NT2/D1 (cell line): ENCODE results near the gene RPH3AL.

Experiments
- DNase-seq: peaks from one replicate; pipeline ENCODE4 v3.0.0-alpha.2; 2011; ENCODE audit warnings: low read depth, low spot score
- H3K27me3 ChIP-seq: 2 replicates; pipeline ENCODE4 v1.6.0; 2011; ENCODE audit warnings: mild to moderate bottlenecking; ENCODE audit not compliant: insufficient read length, insufficient read depth
- H3K36me3 ChIP-seq: 2 replicates; pipeline ENCODE4 v1.6.1; 2011; ENCODE audit warnings: mild to moderate bottlenecking, low read length, mixed read lengths; ENCODE audit not compliant: insufficient read depth, insufficient read length
- H3K4me1 ChIP-seq: 2 replicates; pipeline ENCODE4 v1.5.1; 2011; ENCODE audit not compliant: insufficient read depth, insufficient read length
- H3K4me3 ChIP-seq: 2 replicates; pipeline ENCODE4 v1.5.1; 2011; ENCODE audit warnings: low read depth; ENCODE audit not compliant: insufficient read length
- H3K9ac ChIP-seq: 2 replicates; pipeline ENCODE4 v1.6.0; 2011; ENCODE audit warnings: low read depth; ENCODE audit not compliant: insufficient read length
- H3K9me3 ChIP-seq: 2 replicates; pipeline ENCODE4 v1.5.1; 2011; ENCODE audit warnings: mild to moderate bottlenecking, low read length; ENCODE audit not compliant: insufficient read depth
- SUZ12 ChIP-seq: IDR thresholded peaks from 2 replicates; pipeline ENCODE4 v1.6.1; 2011; ENCODE audit not compliant: insufficient read length, insufficient read depth; ENCODE audit errors: extremely low read depth
- YY1 ChIP-seq: IDR thresholded peaks from 2 replicates; pipeline ENCODE4 v1.6.1; 2011; ENCODE audit not compliant: insufficient read length, insufficient read depth
- ZNF274 ChIP-seq: IDR thresholded peaks from 2 replicates; pipeline ENCODE4 v1.6.1; 2011; ENCODE audit warnings: mild to moderate bottlenecking, low read depth, low read length

RPH3AL gene

DNA sequence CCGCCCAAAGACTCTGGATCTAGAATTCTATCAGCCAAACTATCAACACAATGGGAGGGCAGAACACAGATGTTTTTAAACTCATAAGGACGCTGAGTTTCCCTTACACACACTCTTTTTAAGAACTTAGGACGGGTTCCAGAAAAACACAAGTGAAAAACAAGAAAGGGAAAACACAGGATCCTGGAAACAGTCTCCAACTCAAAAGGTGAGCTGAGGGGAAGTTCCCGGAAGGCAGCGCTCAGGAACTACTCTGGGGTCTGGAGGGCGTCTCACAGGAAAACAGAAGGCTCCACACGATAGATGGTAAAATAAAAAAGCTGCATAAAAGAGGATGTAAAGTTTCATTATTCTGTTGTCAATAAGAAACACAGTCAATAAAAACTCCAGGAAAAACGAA, 91.0 kb downstream of the RPH3AL start:
- Histone ChIP-seq H3K9ac (no peak overlapping the region), H3K9me3 (peaks cover 17% of the 10 kb centered on the region; the same call in 1 of the 2 replicates), H3K4me3 (no peak overlapping the region), H3K36me3 (no peaks in the 10 kb centered on the region), H3K27me3 (no peaks in the 10 kb centered on the region), H3K4me1 (peaks cover 6% of the 10 kb centered on the region)
- TF ChIP-seq ZNF274 (no peak), YY1 (no peak), SUZ12 (no peak)
- no peak for DNase-seq

DNA sequence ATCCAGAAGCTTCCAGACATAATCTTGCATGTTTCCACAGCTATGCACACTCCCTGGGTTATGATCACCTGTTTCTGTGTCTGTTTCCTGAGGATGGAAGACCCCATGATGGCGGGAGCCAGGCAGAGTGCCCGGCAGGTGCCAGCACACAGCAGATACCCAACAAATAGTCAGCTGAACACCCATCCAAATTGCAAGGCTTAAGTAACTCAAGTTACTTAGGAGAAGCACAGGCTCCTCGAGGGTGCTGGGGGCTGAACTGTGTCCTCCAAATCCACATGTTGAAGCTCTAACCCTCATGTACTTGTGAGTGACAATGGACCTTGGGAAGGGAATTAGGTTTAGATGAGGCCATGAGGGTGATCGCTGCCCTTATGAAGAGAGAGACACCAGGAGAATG, 91.7 kb downstream of the RPH3AL start:
- Histone ChIP-seq H3K4me1 (peaks cover 4% of the 10 kb centered on the region), H3K27me3 (no peaks in the 10 kb centered on the region), H3K36me3 (no peaks in the 10 kb centered on the region), H3K9ac (no peak overlapping the region), H3K4me3 (no peak overlapping the region), H3K9me3 (peaks cover 17% of the 10 kb centered on the region; the same call in 1 of the 2 replicates)
- DNase-seq: no peak
- TF ChIP-seq ZNF274 (no peak), SUZ12 (no peak), YY1 (no peak)

DNA sequence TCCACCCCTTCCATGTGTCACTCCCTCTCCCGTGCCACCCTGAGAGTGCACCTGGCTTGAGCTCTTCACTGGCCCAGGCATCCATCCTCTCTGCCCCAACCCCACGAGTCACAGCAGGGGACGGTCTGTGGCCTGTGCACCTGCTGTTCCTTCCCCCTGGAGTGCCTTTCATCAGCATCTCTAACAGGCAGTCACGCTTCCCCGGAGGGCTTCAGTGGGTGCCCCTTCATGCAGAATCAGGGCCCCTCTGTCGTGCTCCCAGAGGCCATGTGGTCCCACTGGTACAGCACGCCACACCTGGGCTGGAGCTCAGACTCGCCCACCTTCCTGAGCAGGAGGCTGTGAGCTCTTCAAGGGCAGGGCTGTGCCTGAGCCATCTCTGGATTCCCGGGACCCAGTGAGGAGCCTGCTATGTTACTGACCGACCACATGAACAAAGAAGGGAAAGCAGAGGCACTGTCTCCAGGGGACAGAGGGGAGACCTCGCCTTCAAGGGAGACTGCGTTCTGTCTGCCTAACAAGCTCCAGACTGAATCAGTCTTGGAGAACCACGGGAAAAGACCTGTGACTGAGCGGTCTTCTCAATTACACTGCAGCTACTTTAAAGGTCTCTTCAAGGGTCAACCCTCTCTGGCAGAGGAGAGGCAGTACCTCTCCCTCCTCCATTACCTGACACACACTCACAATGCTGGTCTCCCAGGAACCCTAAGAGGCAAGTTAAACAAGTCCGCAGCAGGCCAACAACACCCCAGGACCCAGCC, 92.4 kb downstream of the RPH3AL start:
- H3K36me3 ChIP-seq: no peaks in the 10 kb centered on the region
- H3K9ac ChIP-seq: no peak overlapping the region
- no peaks in the 10 kb centered on the region for H3K27me3 ChIP-seq
- H3K4me3 ChIP-seq: no peak overlapping the region
- peaks cover 4% of the 10 kb centered on the region for H3K4me1 ChIP-seq
- H3K9me3 ChIP-seq: peaks cover 17% of the 10 kb centered on the region; the same call in 1 of the 2 replicates
- no peak for DNase-seq
- no peak for TF ChIP-seq YY1
- TF ChIP-seq ZNF274: no peak
- no peak for TF ChIP-seq SUZ12

DNA sequence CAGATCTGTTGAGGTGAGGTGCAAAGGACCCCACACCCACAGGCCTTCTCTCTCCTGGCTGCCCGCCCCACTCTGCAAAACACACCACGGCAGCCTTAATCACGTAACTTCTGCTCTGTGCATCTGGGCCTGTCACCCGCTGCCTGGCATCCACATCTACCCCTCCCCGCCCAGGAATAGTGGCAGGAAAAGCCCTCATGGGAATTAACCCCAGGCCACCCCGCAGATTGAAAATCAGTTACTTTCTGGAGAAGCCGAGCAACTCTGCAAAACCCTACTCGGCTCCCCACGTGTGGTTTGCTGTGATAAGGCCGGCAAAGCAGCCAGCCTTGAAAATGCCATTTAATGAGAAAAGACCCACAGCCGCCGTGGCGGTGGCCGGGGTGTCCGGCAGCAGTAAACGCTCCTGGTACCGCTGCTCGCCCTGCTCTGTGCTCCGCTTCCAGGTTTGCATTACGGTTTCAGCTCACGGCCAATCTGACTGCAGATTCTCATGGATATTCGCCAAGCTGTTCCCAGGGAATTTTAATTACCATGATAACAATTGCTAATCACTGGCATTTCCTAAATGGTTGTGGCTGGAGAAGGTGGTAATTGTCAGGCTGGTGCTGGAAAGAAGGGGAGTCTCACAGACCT, 93.1 kb downstream of the RPH3AL start:
- peaks cover 17% of the 10 kb centered on the region; the same call in 1 of the 2 replicates for H3K9me3 ChIP-seq
- no peaks in the 10 kb centered on the region for H3K36me3 ChIP-seq
- TF ChIP-seq ZNF274 (no peak), YY1 (no peak), SUZ12 (no peak)
- H3K27me3 ChIP-seq: no peaks in the 10 kb centered on the region
- peaks cover 4% of the 10 kb centered on the region for H3K4me1 ChIP-seq
- DNase-seq: peak; percentile 65
- H3K4me3 ChIP-seq: no peak overlapping the region
- no peak overlapping the region for H3K9ac ChIP-seq

DNA sequence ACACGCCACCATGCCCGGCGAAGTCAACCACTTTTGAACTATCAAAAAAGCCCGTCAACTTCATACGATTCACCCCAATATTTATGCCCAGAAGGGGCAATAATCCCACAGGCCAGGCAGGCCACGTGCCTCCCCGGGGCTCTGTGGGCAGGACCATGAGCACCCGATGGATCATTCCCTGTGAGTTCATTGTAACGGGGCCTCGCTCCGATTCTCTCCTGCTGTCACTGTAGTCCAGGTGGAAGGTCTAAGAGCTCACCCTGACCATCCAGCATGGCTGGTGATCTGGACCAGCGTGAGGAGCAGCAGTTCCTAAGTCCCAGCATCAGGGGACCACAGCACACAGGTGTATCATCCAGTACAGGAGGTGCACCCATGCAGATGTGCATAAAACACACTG, 93.7 kb downstream of the RPH3AL start:
- no peak for DNase-seq
- H3K36me3 ChIP-seq: no peaks in the 10 kb centered on the region
- no peaks in the 10 kb centered on the region for H3K27me3 ChIP-seq
- H3K4me3 ChIP-seq: no peak overlapping the region
- H3K9me3 ChIP-seq: peaks cover 13% of the 10 kb centered on the region; the same call in 1 of the 2 replicates
- peaks cover 4% of the 10 kb centered on the region for H3K4me1 ChIP-seq
- no peak overlapping the region for H3K9ac ChIP-seq
- TF ChIP-seq YY1: no peak
- TF ChIP-seq SUZ12: no peak
- TF ChIP-seq ZNF274: no peak

DNA sequence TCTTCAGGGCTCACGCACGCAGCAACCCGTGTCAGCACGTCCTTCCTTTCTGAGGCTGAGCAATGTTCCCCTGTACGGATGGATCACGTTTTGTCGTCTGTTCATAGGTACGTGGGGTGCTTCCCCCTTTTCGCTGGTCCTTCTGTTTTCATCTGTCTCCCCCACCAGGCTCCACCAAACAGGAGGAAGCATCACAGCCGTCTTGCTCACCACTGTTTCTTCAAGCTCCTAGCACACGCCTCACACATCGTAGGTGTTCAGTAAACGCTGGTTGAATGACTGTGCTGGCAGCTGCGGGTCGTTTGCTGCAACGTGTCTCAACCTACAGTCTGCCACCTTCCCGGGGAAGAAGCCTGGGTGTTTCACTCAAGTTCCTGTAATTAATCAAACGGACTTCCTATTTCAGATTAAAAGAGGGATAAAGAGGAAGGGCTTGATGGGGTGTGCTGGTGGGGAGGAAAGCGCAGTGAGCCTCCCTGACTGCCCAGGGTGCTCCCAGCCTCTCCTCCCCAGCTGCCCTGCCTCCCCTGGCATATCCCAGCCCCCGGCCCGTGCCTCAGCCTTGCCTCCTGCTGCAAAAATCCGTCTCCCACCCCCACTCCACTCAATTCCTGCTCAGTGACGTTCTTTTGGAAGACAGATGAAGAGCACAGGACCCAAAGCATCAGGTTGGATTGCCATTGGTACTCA, 94.4 kb downstream of the RPH3AL start:
- no peak overlapping the region for H3K9ac ChIP-seq
- peaks cover 10% of the 10 kb centered on the region; the same call in 1 of the 2 replicates for H3K9me3 ChIP-seq
- no peak for DNase-seq
- H3K4me1 ChIP-seq: peaks cover 4% of the 10 kb centered on the region
- H3K27me3 ChIP-seq: no peaks in the 10 kb centered on the region
- H3K4me3 ChIP-seq: no peak overlapping the region
- no peak for TF ChIP-seq ZNF274
- no peak for TF ChIP-seq SUZ12
- TF ChIP-seq YY1: no peak
- no peaks in the 10 kb centered on the region for H3K36me3 ChIP-seq

DNA sequence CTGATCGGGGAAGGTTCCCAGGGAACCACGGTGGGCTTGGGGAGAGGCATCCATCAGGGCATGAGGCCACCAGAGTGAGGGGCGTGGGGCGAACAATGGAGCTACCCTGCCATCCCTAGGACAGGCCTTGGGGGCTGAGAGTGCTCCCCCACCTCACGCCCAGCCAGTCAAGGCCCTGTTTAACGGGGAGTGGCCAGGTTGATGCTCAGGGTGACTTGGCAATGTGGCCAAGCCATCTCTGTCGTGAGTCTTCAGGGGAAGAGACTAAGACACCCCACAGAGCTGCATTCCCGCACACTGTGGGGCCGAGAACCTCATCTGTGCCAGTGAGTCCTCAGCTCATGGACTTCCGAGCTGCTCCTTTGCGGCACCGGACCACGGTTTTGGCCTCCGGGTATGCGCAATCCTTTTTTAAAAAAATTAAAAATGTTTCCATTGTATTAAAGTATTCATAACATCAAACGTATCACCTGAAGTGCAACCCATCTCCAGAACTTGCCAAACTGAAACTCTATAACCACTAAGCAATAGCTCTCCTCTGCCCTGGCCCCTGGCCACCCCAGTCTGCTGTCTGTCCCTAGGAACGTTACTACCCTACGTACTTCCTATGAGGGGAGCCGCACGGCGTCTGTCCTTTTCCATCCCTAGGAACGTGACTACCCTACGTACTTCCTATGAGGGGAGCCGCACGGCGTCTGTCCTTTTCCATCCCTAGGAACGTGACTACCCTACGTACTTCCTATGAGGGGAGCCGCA, 99.3 kb downstream of the RPH3AL start:
- Histone ChIP-seq H3K4me1 (no peaks in the 10 kb centered on the region), H3K9ac (no peak overlapping the region)

More for the DNA sequence above, 99.3 kb downstream of the RPH3AL start:
- no peak for DNase-seq
- H3K27me3 ChIP-seq: no peaks in the 10 kb centered on the region
- H3K9me3 ChIP-seq: no peaks in the 10 kb centered on the region
- H3K36me3 ChIP-seq: no peaks in the 10 kb centered on the region
- TF ChIP-seq SUZ12 (no peak), ZNF274 (no peak)
- no peak overlapping the region for H3K4me3 ChIP-seq
